ENCODE measurements around the gene DPY19L3.
"Not testable (repeated sequence)": the region's sequence is repeated elsewhere in the genome, so short reads cannot be mapped to it uniquely, and the experiment has no call there.

DPY19L3 gene

GRCh38 chr19:32368787-32369186, 36.8 kb upstream of the DPY19L3 start:
- ChIA-PET CTCF (interaction anchor here (0.6 to 1.6 kb wide), 3 partner anchors 9 to 16 kb away, joined by 3 to 8 read pairs (median 4); no protein-coding TSS in a partner anchor), POLR2A (no interaction called here)
- TF ChIP-seq, protein P1, sequence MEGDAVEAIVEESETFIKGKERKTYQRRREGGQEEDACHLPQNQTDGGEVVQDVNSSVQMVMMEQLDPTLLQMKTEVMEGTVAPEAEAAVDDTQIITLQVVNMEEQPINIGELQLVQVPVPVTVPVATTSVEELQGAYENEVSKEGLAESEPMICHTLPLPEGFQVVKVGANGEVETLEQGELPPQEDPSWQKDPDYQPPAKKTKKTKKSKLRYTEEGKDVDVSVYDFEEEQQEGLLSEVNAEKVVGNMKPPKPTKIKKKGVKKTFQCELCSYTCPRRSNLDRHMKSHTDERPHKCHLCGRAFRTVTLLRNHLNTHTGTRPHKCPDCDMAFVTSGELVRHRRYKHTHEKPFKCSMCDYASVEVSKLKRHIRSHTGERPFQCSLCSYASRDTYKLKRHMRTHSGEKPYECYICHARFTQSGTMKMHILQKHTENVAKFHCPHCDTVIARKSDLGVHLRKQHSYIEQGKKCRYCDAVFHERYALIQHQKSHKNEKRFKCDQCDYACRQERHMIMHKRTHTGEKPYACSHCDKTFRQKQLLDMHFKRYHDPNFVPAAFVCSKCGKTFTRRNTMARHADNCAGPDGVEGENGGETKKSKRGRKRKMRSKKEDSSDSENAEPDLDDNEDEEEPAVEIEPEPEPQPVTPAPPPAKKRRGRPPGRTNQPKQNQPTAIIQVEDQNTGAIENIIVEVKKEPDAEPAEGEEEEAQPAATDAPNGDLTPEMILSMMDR (IDR thresholded peaks at IDR 0.05; ENCODE audit: insufficient read depth, low read length, missing control alignments): no peak
- DNase-seq (ENCODE audit: low read depth, low spot score): no peak
- no peak overlapping the region for H3K4me3 ChIP-seq (ENCODE audit: low read depth, low read length)

- peak overlapping the region; percentile 32 for H3K4me3 ChIP-seq (ENCODE audit: low read depth, low read length)
- DNase-seq (ENCODE audit: low read depth, low spot score): no peak
- CTCF ChIA-PET: interaction anchor here (1.3 to 1.5 kb wide), 2 partner anchors 16 to 36 kb away, joined by 3 read pairs; no protein-coding TSS in a partner anchor
- TF ChIP-seq, protein P1 (IDR thresholded peaks at IDR 0.05; ENCODE audit: insufficient read depth, low read length, missing control alignments): no peak
- POLR2A ChIA-PET: interaction anchor here (0.6 to 1.4 kb wide), 3 partner anchors 15 to 32 kb away, joined by 3 to 12 read pairs (median 7); partner anchors contain the start of gene DPY19L3
These were observed 32.6 kb upstream of the DPY19L3 start for GRCh38 chr19:32372726-32373517.

DNA sequence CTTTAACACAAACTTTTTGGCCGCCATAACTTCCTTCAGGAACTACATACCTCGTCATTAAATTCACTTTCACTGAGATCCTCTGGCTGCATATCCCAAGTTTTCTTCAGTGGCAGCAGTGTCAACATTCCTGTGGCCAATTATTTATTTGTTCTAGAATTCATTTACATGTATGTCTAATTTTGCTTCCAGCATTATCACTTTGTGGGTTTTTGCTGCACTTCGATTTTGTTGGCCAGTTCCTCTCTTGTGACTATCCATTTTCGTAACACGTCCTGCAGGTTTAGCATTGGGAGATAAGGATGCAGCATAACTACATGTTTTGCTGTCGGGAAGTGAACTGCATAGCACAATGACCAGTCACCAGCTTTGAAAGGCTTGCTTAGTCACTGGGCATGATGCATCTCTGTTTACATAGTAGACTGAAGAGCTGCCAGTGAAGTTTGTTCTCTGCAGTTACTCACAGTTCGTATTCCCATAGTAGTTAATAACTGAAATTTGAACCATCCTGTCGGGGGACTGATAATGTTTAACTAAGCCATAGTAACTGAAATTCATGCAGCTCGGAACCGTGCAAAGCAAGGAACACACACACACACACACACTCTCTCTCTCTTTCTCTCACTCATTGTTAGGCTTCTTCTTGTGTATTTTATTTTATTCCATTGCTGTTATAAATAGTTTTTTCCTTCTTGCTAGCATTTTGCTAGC, 31.8 kb upstream of the DPY19L3 start:
- POLR2A ChIA-PET: interaction anchor here (0.8 to 1.4 kb wide), 3 partner anchors 14 to 32 kb away, joined by 3 to 12 read pairs (median 7); partner anchors contain the start of gene DPY19L3
- CTCF ChIA-PET: interaction anchor here (1.3 to 1.5 kb wide), 2 partner anchors 17 to 37 kb away, joined by 3 read pairs; no protein-coding TSS in a partner anchor
- TF ChIP-seq, protein P1 (IDR thresholded peaks at IDR 0.05; ENCODE audit: insufficient read depth, low read length, missing control alignments): no peak
- peak; percentile 98 for DNase-seq (ENCODE audit: low read depth, low spot score)
- H3K4me3 ChIP-seq (ENCODE audit: low read depth, low read length): peak overlapping the region; percentile 32

DNA sequence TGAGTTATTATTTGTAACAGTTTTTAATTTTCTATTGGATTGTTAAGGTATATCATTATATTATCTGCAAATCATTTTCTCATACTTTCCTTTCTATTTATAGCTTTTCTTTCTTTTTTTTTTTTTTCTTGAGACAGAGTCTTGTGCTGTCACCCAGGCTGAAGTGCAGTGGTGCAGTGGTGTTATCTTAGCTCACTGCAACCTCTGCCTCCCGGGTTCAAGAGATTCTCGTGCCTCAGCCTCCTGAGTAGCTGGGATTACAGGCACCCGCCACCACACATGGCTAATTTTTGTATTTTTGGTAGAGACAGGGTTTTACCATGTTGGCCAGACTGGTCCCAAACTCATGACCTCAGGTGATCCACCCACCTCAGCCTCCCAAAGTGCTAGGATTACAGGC, 31.2 kb upstream of the DPY19L3 start:
- ChIA-PET CTCF (interaction anchor here (0.7 to 2.0 kb wide), 5 partner anchors 11 to 37 kb away, joined by 3 to 8 read pairs (median 3); no protein-coding TSS in a partner anchor), POLR2A (interaction anchor here (0.7 to 1.4 kb wide), 4 partner anchors 13 to 199 kb away, joined by 3 to 12 read pairs (median 5); partner anchors contain the start of gene DPY19L3)
- not testable (repeated sequence) for DNase-seq (ENCODE audit: low read depth, low spot score)

DNA sequence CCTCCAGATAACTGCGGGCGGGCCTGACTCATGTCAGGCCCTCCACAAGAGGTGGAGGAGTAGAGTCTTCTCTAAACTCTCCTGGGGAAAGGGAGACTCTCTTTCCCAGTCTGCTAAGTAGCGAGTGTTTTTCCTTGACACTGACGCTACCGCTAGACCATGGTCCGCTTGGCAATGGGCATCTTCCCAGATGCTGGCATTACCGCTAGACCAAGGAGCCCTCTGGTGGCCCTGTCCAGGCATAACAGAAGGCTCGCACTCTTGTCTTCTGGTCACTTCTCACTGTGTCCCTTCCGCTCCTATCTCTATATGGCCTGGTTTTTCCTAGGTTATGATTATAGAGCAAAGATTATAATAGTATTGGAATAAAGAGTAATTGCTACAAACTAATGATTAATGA, 28.5 kb upstream of the DPY19L3 start:
- POLR2A ChIA-PET; CTCF ChIA-PET; DNase-seq (ENCODE audit: low read depth, low spot score); H3K4me3 ChIP-seq (ENCODE audit: low read depth, low read length): not testable (repeated sequence)
- TF ChIP-seq, protein P1 (IDR thresholded peaks at IDR 0.05; ENCODE audit: insufficient read depth, low read length, missing control alignments): peak; percentile 17

More for the DNA sequence above, 31.2 kb upstream of the DPY19L3 start:
- H3K4me3 ChIP-seq (ENCODE audit: low read depth, low read length): peak overlapping the region; percentile 12; the same call in 1 of the 2 replicates

DNA sequence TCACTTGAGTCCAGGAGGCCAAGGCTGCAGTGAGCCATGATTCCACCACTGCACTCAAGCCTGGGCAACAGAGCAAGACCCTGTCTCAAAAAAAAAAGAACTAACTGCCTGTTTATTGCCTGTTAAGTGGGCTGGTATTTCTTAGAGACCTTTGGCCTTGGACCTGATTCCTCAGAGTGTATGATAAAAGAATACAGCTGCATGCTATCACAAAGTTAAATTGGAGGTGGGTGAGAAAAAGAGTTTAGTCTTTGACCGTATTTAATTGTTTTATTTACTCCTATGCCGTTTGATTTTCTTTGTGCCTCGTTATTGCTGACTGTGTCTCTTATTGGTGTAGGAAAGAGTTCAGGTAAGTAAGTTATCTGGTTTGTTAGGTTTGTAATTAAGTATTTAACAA, 25.3 kb upstream of the DPY19L3 start:
- TF ChIP-seq, protein P1 (IDR thresholded peaks at IDR 0.05; ENCODE audit: insufficient read depth, low read length, missing control alignments): no peak
- H3K4me3 ChIP-seq (ENCODE audit: low read depth, low read length): no peak overlapping the region
- ChIA-PET POLR2A (no interaction called here), CTCF (no interaction called here)
- no peak for DNase-seq (ENCODE audit: low read depth, low spot score)

Measured in AG04449 (cell line).